HG02798 (cell line): Measurements from ENCODE around the gene PNPLA1.
A peak's percentile ranks its signal among the peaks of the same experiment; 100 is the strongest.

ENCODE experiments used
- ATAC-seq: cut with Tn5 transposase; IDR thresholded peaks from one replicate; pipeline ENCODE4 v1.9.1; 2021; ENCODE audit warnings: mild to moderate bottlenecking; ENCODE audit not compliant: unreplicated experiment, poor library complexity

Gene PNPLA1

DNA sequence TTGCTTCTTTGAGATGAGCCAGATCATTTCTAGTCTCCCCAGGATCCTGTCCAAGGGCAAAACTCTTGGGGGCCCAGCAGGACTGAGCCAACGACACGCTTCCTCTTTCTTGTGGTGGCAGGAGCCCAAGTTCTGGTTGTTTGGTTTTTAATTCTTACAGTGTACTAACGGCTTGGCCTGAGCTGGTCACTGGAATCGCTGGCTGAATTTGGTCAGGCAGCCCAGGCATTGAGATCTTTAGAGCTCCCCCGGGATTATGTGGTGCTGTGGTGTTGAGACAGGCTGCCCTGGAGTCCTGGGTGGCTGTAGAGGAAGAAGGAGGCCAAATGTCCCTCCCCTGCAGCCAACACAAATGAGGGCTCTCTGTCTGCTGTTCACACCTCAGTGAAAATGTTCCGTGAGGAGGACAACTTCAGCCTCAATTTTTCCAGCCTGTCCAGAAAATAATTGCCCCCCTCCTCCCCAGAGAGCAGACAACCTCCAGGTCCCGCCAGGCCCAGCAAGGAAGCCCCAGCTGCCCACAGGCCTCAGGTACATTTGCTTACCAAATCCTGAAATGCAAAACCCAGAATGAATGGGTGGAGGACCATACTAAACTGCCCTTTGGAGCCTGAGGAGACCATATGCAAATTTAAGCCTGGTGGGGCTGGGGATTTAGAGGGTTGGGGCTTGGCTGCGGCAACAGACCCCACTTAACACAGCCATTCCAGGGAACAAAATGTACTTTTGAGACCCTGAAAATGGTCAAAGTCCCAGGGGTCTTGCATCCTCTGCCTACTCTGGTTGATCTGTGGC is 43.2 kb downstream of the PNPLA1 start:
- ATAC-seq, result peak; percentile 53

DNA sequence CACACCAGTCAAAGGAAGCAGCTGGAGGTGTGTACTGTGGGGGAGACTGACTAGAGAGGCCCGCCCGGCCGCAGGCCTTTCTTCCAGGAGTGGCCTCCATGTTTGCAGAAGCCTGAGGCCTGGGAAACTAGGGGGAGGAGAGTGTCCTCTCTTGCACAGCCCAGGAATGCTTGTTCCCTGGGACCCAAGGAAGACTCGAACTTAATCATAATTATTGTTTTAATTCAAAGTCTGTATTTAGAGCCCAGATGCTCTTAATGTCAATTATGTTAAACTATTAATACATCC is 43.7 kb downstream of the PNPLA1 start:
- ATAC-seq, result no peak

DNA sequence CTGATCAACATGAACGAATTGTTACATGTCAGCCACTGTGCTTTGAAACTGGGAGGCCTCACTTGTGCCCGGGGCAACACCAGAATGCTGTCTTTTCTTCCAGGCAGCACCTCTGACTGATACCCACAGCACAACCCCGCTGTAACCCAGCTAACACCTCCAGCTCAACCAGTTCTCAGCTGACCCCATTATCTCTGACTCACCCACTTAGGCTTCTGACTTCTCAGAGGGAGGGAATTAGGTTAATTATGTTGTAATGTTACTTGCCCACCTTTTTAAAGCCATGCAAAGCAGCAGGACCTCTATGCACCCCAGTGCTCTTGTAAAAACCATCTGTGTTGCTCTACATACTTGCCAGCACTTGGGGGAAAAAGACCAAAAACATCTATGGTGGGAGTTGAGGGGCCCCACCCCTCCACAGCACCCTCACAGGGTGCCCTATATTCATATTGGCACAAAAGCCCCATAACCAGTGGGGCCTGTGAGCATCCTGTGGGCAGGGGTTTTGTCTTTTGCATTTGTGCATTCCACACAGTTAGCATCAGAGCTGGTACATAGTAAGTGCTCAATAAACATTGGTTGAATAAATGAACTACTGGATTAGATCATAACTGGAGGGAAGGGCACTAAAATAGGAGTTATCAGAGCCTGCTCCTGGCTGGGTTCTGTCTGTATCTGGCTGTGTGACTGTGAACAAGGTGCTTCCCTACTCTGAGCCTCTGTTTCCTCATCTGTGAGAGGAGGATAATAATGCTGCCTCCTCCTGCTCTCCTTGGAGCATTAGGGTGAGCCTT is 44.6 kb downstream of the PNPLA1 start:
- no peak for ATAC-seq

DNA sequence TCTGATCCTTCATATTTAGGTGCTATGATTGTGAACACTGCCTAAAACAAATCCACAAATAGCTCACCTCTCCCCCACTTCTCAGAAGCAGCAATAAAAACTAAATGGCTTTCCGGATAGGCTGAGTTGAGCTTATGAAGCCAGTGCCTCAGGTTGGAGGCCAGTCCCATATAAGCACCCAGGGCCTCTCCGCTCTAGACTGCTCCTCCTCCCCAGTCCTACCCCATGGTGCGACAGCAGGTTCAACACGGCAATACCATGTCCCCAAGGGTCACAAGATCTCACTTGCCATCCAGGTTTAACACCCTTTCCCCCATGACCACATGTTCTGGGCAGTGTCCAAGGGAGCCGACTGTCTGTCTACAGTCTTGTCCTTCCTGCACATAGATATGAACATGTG is 46.1 kb downstream of the PNPLA1 start:
- no peak for ATAC-seq

DNA sequence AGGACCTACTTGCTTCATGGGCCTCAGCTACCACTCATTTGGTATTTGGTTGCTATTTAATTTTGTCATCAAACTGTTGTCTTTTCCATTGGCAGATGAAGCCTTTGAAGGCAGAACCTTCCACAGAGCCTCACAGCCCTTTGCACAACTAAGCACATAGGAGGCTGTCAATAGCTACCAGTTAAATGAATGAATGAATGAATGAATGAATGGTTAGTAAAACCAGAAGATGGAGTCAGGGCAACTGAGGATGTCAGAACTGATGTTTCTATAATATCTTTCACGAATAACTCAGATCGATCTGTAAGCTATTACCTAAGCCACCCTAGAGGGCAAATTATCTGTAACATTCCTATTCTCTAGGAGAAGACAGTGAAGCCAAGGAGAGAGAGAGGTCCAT is 47.8 kb downstream of the PNPLA1 start:
- ATAC-seq, result no peak

DNA sequence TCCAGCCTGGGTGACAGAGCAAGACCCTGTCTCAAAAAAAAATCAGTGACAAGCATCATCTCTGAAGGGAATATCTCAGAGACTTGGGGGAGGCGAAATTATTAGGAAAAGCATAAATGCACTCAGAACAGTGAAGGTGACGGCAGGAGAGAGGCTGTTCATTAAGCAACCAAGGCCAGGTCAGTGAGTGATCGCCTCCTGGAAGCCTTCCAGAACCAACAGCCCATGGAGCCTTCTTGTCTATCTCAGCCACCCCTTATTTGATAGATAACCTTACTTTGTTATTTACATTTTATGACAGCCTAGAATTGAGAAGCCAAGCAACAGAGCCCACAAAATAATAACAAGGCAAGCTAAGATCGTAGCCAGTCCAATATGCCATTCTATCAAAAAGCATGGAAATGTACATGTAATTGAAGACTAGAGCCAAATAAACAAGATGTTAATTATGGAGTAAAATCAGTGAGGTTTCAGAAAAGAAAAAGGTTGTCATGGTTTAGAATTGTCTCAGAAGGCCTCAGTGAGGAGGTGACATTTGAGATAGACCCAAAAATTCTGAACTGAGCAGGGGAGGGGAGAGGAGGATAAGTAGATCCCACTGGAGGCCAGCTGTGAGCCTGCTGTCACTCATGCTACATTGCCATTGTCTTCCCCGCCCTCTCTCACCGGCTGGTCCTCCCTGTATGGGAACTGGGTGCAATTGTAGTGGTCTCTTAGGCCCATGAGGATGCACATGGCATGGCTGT is 49.0 kb downstream of the PNPLA1 start:
- ATAC-seq, result no peak

DNA sequence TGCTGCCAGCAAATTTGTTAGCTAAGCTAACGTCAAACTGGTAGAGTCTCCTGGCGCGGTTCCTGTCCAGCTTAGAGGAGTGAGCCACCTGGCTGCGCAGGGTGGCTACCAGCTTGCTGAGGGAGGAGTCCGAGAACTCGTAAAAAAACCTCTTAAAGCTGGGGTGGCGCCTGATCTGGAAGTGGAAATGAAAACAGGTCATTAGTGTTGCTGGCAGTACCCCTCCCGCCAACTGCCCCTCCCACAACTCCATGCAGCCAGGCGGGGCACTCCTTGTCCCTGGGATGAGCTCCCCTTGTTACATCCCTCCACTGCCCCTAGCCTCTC is 49.5 kb downstream of the PNPLA1 start:
- ATAC-seq, result no peak

DNA sequence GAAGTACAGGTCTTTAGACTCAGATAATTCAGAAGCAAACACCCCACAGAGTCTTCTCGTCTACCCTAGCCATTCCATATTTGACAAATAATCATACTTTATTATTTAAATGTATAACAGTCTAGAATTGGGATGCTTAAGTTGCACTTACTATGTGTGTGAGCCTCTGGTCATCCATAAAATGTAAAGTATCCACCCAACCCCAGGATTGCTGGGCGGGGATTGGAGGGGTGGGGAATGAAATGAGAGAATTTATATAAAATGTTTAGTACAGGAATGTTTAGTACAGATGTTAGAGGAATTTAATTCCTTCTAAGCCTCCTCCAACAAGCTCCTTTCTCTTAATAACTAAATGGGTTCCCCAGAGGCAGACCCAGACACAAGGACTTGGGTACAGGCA is 50.0 kb downstream of the PNPLA1 start:
- ATAC-seq, result no peak

DNA sequence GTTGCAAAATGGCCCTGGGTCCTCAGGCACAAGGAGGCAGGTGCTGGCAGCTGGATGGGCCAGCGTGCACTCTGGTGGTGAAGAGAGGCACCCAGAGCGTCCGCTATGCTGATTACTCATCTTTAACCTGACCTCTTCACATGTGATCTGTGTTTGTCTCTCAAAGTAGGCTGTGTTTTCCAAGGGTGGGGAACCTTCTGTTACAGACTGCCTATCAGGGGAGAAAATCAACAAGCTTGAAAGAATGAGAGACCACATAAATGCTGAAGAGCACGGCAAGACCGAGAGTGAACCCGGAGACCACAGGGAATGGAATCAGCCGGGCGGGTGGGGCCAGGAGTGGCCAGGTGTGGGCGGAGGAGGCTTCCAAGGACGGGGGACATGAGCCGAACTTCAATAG is 50.6 kb downstream of the PNPLA1 start:
- no peak for ATAC-seq

DNA sequence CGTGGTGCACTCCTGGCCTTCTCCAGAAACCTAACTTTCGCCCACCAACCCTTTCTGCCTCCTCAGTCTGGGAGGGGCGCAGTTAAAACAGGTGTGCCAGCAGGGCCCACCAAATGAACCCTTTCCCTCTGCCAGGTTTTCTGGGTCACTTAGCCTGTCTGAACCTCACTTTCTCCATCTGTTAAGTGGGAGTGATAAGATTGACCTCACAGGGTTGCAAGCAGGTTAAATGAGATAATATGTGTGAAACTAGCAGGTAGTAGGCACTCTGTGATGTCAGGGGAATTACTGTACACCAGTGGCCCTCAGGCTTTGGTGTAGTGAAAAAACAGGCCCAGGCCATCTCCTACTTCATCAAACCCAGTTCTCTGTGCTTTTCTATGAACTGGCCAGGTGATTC is 52.7 kb downstream of the PNPLA1 start:
- ATAC-seq, result no peak

DNA sequence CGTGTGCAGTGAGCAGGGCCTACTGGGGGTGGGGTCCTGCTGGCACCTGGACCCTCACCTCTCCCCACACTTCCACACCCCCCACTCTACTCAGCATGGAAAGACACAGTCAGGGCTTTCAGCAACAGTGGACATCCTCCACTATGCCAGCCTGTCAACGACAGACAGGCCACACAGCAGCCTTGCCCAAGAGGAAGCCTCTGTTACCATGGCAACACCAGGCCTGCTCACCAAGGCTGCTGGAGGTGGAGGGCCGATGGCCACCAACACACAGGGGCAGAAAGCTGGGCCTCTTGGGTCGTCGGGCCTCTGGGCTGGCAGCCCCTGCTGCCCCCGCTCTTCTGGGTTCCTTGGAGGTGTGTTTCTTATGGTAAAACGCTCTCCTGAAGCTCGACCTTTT is 53.2 kb downstream of the PNPLA1 start:
- no peak for ATAC-seq

DNA sequence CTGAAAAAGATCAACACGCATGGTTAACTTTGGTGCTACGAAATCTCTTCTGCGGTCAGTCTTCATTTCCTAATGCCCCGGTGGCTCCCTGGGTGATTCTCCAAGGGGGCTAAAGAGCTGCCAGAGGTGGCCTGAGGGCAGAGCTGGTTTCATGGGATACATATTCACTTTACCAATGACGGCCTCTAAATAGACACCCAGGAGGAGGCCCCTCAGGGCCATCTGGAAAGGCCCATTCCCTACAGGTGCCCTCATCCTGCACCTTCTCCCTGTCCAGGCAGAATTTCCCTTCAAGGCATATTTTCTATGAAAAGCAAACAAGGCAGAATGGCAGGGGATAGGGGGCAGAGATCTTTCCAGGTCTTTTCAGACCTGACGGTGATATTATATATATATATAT is 54.3 kb downstream of the PNPLA1 start:
- ATAC-seq, result no peak

DNA sequence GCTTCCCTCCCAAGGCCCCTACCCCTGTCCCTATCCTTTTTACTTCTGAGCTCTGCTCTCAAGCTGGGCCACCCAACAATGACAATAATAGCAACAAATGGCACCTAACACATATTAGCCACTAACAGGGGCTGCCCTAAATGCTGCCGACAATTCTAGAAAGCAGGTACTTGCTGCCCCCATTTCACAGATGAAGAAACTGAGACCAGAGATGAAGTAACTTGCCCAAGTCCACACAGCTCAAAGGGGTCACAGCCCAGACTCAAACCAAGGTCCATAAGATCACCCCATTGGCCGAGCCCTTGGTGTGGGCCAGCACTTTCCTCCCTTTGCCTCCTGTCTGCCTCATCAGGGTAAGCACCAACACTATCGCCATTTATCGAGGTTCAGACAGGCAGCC is 54.9 kb downstream of the PNPLA1 start:
- no peak for ATAC-seq

DNA sequence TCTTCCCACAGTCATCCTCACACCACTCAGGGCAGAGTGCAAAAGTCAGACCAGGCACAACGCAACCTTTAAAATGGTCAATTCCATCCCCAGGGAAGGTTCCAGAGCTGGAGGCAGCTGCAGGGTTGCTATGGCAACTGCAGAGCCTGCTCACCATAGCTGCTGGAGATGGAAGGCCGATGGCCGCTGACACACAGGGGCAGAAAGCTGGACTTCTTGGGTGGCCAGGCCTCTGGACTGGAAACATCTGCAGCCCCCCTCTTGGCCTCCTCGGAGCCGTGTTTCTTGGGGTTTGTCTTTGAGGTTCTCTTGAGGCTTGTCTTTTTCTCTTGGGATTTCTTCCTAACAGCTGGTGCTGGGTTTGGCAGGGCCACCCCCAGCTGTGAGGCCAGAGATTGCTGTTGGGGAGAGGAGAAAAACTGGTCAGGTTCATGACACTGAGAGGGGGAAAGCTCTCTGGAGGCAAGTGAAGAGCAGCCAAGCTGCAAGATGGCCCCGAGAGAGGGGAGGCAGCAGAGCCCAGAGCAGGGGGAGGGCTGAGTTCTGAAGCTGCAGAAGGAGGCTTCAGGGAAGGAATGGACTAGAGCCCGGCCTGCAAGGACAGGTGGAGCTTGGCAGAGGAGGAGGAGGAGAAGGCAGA is 56.6 kb downstream of the PNPLA1 start:
- no peak for ATAC-seq

DNA sequence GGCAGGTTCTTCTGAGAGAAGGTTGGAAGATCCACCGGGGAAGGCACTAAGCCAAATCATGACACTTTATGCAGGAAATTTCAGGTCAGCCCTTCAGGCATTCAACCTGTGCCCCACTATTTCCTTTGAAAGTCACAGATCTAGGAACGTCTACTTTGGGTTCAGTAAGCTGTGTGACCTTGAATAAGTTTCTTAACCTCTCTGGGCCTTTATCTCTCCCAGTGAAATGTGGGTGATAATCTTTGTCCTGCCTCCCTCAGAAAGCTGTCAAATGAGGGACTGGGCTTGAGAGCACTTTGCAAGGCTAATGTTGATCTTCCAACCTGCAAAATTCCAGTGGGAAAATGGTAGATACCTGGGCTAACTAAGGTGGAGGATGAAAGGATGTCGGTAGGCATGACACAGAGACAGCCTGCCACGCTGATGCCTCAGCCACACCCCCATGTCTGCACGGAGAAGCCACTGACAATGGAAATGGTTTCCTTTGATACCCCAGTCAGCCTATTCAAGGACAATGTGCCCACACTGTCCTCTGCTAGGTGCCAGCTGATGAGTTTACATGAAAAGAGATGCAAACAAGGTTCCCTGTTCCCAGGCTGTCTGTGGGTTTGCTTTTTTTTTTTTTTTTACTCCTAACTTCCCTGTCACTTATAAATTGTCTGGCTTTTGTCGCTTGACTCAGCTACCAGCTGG is 57.5 kb downstream of the PNPLA1 start:
- ATAC-seq, result no peak

DNA sequence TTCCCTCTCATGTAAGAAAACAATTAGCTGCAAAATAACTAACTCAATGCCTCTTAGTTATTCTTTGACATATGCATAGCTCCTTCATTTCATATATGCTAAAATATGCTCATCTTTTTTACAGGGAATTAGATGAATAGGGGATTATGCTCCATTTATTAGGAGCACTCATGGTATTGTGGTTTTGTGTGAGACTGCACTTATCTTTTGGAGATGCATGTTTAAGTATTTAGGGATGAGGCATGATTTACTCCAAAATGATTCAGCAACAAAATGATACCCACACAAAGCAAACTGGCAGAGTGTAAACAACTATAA is 58.0 kb downstream of the PNPLA1 start:
- no peak for ATAC-seq

DNA sequence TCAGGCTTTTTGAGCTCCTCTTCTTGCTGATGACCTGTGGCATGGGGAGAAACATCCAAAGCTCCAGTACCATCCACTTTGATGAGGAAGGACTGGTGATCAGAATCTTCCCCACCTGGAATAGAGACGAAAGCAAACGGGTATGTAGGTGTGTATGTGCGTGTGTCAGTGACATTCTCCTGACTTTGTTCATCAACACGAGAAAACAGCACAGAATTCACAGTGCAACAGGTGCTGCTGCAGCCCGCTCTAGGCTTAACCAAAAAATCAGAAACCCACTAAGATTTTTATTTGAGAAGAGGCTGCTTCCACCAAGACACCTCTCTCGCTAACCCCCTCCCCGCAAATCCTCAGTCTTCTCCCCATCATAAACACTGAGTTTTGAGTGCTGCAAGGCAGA is 58.7 kb downstream of the PNPLA1 start:
- no peak for ATAC-seq

DNA sequence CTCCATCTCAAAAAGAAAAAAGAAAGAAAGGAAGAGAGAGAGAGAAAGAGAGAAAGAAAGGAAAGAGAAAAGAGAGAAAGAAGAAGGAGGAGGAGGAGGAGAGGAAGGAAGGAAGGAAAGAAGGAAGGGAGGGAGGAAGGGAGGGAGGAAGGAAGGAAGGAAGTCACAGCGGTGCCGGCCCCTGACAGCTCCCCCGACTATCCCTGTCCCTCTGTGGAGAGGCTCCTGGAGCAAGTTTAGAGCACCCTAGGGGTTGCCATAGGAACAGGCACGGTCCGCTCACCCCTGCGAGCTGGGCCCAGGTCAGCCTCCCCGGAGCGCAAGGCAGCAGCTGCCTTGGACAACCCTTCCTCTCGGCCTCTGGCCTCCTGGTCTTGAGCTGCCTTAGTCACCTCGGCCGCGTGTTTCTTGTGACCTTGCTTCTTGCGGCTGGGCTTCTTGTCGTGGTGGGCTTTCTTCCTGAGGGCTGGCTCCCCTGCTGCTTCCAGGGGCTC is 60.0 kb downstream of the PNPLA1 start:
- no peak for ATAC-seq

DNA sequence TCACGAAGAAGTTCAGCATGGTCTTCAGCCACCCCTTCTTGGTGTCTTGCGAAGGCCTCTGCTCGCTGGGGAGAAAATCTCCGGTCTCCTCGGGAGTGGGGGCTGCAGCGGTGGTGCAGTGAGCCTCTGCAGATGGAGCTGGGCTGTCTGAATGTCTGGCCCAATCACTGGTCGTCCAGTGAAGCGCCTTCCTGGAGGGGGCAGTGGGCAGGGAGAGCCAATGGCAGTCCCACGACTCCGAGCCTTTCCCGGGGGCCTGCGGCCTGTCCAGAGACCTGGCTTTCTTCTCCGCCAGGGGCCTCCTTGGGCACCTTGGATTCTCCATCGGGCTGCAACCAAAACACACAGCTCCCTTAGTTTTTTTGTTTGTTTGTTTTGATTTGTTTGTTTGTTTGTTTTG is 60.5 kb downstream of the PNPLA1 start:
- no peak for ATAC-seq

DNA sequence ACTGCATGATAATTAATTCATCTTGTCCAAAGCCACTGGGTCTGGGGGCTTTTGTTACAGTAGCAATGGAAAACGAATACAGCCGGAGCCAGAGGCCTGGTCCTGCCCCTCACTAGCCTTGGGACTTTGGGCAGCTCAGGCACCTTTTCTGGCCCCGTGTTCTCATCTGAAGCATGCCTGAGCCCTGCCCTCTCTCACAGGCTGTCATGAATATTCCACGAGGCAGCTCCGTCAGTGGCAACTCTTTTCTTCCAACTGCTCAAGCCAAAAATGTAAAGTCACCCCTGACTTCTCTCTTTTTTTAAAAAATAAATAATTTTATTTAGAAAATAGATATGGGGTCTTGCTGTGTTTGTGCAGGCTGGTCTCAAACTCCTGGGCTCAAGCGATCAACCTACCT is 61.5 kb downstream of the PNPLA1 start:
- no peak for ATAC-seq
